ENCODE measurements around the gene KLK10.

Gene KLK10

DNA sequence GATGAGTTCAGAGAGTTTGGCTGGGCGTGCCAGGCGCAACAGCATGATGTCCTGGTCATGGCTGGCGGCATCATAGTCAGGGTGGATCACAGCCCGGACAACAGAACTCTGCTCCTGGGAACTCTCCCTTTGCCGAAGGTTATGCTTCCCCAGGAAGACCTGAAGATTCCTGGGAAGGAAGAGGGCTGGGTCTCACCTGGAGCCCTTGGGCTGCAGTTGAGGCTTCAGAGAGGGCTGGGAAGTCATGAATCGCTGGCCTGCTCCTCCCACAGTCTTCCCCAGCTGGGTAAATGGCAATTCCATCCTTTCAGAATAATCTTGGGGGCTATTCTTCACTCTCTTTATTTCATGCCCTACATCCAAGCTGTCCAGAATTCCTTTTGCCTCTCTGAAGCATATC lies 56.1 kb downstream of the KLK10 start:
- no peak for DNase-seq

Data from NCI-H1436 treated with DMSO at 0.1 percent for 48 hours (cell line).